ENCODE measurements around the gene GGA2. TPM values are rescaled to one million over a fixed set of nuclear protein-coding genes. Genes with fewer than 3 reads are reported as not detected.
"Not testable (repeated sequence)": the region's sequence is repeated elsewhere in the genome, so short reads cannot be mapped to it uniquely, and the experiment has no call there.

GGA2 gene
- total and polyA plus RNA-seq, 9 donors = 27.1 to 141 (median 83.3) TPM

- intact Hi-C loops (cut with DNase I) = no loop called here
- DNase-seq = no peak
- Histone ChIP-seq H3K9me3 (no peaks in the 10 kb centered on the region), H3K36me3 (no peaks in the 10 kb centered on the region), H3K27me3 (no peaks in the 10 kb centered on the region), H3K4me3 (no peak overlapping the region), H3K27ac (no peak overlapping the region), H3K4me1 (ENCODE audit: insufficient read depth) (no peaks in the 10 kb centered on the region)
- 78 to 86% (median 82%) methylated on average over 8 of the region's 8 CpGs for WGBS, 3 donors
- TF ChIP-seq CTCF (IDR thresholded peaks at IDR 0.05) (no peak), POLR2A (IDR thresholded peaks at IDR 0.05) (no peak), EP300 (IDR thresholded peaks at IDR 0.05) (no peak)
Measured at GRCh38 chr16:23484510-23485256, 25.6 kb downstream of the GGA2 start.

- DNase-seq; H3K27me3 ChIP-seq; intact Hi-C loops (cut with DNase I); H3K4me1 ChIP-seq (ENCODE audit: insufficient read depth); H3K36me3 ChIP-seq; H3K4me3 ChIP-seq; H3K9me3 ChIP-seq; H3K27ac ChIP-seq: not testable (repeated sequence)
- WGBS, 3 donors = 93 to 98% (median 93%) methylated on average over 8 of the region's 8 CpGs
Measured at GRCh38 chr16:23483492-23483891, 26.8 kb downstream of the GGA2 start.

GRCh38 chr16:23482778-23483177 lies 27.5 kb downstream of the GGA2 start:
- H3K9me3 ChIP-seq = no peaks in the 10 kb centered on the region
- intact Hi-C loops (cut with DNase I) = no loop called here
- H3K27me3 ChIP-seq = no peaks in the 10 kb centered on the region
- H3K4me1 ChIP-seq (ENCODE audit: insufficient read depth) = no peaks in the 10 kb centered on the region
- no peaks in the 10 kb centered on the region for H3K36me3 ChIP-seq
- no peak overlapping the region for H3K27ac ChIP-seq
- no peak overlapping the region for H3K4me3 ChIP-seq
- TF ChIP-seq EP300 (IDR thresholded peaks at IDR 0.05) (no peak), CTCF (IDR thresholded peaks at IDR 0.05) (no peak), POLR2A (IDR thresholded peaks at IDR 0.05) (no peak)
- 84 to 90% (median 86%) methylated on average over 14 of the region's 14 CpGs for WGBS, 3 donors
- DNase-seq = no peak

- 92 to 94% (median 93%) methylated on average over 4 of the region's 4 CpGs for WGBS, 3 donors
- TF ChIP-seq CTCF (IDR thresholded peaks at IDR 0.05) (no peak), EP300 (IDR thresholded peaks at IDR 0.05) (no peak), POLR2A (IDR thresholded peaks at IDR 0.05) (no peak)
- H3K4me1 ChIP-seq (ENCODE audit: insufficient read depth) = no peaks in the 10 kb centered on the region
- H3K27me3 ChIP-seq = no peaks in the 10 kb centered on the region
- H3K36me3 ChIP-seq = no peaks in the 10 kb centered on the region
- H3K4me3 ChIP-seq = no peak overlapping the region
- H3K9me3 ChIP-seq = no peaks in the 10 kb centered on the region
- H3K27ac ChIP-seq = no peak overlapping the region
- no peak for DNase-seq
- intact Hi-C loops (cut with DNase I) = no loop called here
Measured at GRCh38 chr16:23480257-23480656, 30.0 kb downstream of the GGA2 start.

GRCh38 chr16:23479138-23479537 lies 31.2 kb downstream of the GGA2 start:
- Histone ChIP-seq H3K4me1 (ENCODE audit: insufficient read depth) (no peaks in the 10 kb centered on the region), H3K4me3 (no peak overlapping the region), H3K27me3 (no peaks in the 10 kb centered on the region), H3K9me3 (no peaks in the 10 kb centered on the region), H3K36me3 (no peaks in the 10 kb centered on the region), H3K27ac (no peak overlapping the region)
- TF ChIP-seq POLR2A (IDR thresholded peaks at IDR 0.05) (no peak), CTCF (IDR thresholded peaks at IDR 0.05) (no peak), EP300 (IDR thresholded peaks at IDR 0.05) (no peak)
- DNase-seq = no peak
- intact Hi-C loops (cut with DNase I) = no loop called here
- WGBS, 3 donors = 89 to 91% (median 90%) methylated on average over 3 of the region's 3 CpGs
